K562 (cell line): ENCODE measurements around the gene C17orf78. TPM values are rescaled to one million over a fixed set of nuclear protein-coding genes. Genes with fewer than 3 reads are reported as not detected.
A peak's percentile ranks its signal among the peaks of the same experiment; 100 is the strongest.

Experiments used
- ATAC-seq: fragments of 200-7000 bp; cut with Tn5 transposase; 3 replicates; pipeline ENCODE4 v1.9.1; 2020; ENCODE audit warnings: moderate library complexity
- BruUV-seq: library from RNA; stranded (reverse); fragments of 400-500 nt; replicated peaks from 2 replicates; lab custom pipeline; 2021; lab: Mats Ljungman, UMichigan
- CTCF ChIA-PET: fragments of 300-600 bp; formaldehyde crosslinking; extraction: SDS; loops from one replicate; lab custom pipeline; 2021; ENCODE audit warnings: low intra/inter-chr PET ratio; lab: Yijun Ruan, JAX
- POLR2A ChIA-PET: fragments of 300-600, 350-650 bp; sonication (Branson Sonifier 250); formaldehyde crosslinking; extraction: SDS; loops from one replicate; lab custom pipeline; 2021; ENCODE audit warnings: antibody characterized with exemption, inconsistent platforms; lab: Yijun Ruan, JAX
- DNase-seq, 4 experiments: peaks; one replicate each; pipeline versions ENCODE4 v3.0.0 to v3.0.0-alpha.2; 2011 to 2018; ENCODE audit warnings: low spot score in 3 of 4, mixed read lengths in 3 of 4; ENCODE audit errors: extremely low read depth in 1 of 4
- FAIRE-seq: peaks from 2 replicates; lab custom pipeline; 2011; peaks lifted over from hg19 to GRCh38; lab: Jason Lieb, UNC
- H2AFZ ChIP-seq: 2 replicates; pipeline ENCODE4 v1.6.0; 2011; ENCODE audit warnings: low read depth, low read length, control low read depth, inconsistent platforms
- H3K27ac ChIP-seq: fragments of 200-600 bp; 3 replicates; pipeline ENCODE4 v1.8.0; 2011; ENCODE audit warnings: low read depth, mild to moderate bottlenecking, control low read depth, inconsistent platforms, low read length, moderate library complexity, mixed read lengths; ENCODE audit errors: extremely low read depth
- H3K27me3 ChIP-seq, 2 experiments: fragments of 300-600 bp in 1 of 2; 2 replicates in 1 of 2; 3 replicates in 1 of 2; pipeline versions ENCODE4 v1.6.0 to v1.8.0; 2011; ENCODE audit warnings: inconsistent platforms in 2 of 2, low read length in 2 of 2, mild to moderate bottlenecking in 1 of 2, mixed read lengths in 1 of 2, moderate library complexity in 1 of 2; ENCODE audit not compliant: control insufficient read depth in 2 of 2, insufficient read depth in 2 of 2
- H3K36me3 ChIP-seq: fragments of 300-600 bp; 3 replicates; pipeline ENCODE4 v1.8.0; 2011; ENCODE audit warnings: mild to moderate bottlenecking, low read length, inconsistent platforms; ENCODE audit not compliant: control insufficient read depth, insufficient read depth
- H3K4me1 ChIP-seq, 2 experiments: fragments of 200-600 bp in 1 of 2; replicated peaks in 1 of 2; 2 replicates in 1 of 2; 3 replicates in 1 of 2; pipeline versions ENCODE4 v1.5.1 to v1.8.0; 2011; ENCODE audit warnings: inconsistent platforms in 2 of 2, low read length in 2 of 2, mild to moderate bottlenecking in 1 of 2, mixed read lengths in 1 of 2, moderate library complexity in 1 of 2; ENCODE audit not compliant: control insufficient read depth in 2 of 2, insufficient read depth in 2 of 2
- H3K4me2 ChIP-seq: 2 replicates; pipeline ENCODE4 v1.6.1; 2011; ENCODE audit warnings: low read length, control low read depth, inconsistent platforms, mixed read lengths; ENCODE audit not compliant: insufficient read depth
- H3K4me3 ChIP-seq: fragments of 200-600 bp; sonication (generic), shearing (Covaris generic); 2 replicates; pipeline ENCODE4 v1.5.1; 2016; ENCODE audit warnings: control low read depth, inconsistent platforms
- H3K79me2 ChIP-seq: fragments of 200-600 bp; 3 replicates; pipeline ENCODE4 v1.8.0; 2011; ENCODE audit warnings: low read length, inconsistent platforms; ENCODE audit not compliant: control insufficient read depth, insufficient read depth
- H3K9ac ChIP-seq, 2 experiments: 2 replicates each; pipeline versions ENCODE4 v1.6.0 to v1.6.1; 2011; ENCODE audit warnings: low read depth in 2 of 2, low read length in 2 of 2, control low read depth in 1 of 2, inconsistent platforms in 1 of 2, mild to moderate bottlenecking in 1 of 2, mixed read lengths in 1 of 2; ENCODE audit not compliant: insufficient read depth in 1 of 2
- H3K9me1 ChIP-seq: one replicate; pipeline ENCODE4 v1.6.0; 2011; ENCODE audit warnings: inconsistent platforms, mild to moderate bottlenecking, low read length, moderate library complexity; ENCODE audit not compliant: control insufficient read depth, insufficient read depth
- H3K9me3 ChIP-seq: replicated peaks from 2 replicates; pipeline ENCODE4 v1.5.1; 2011; ENCODE audit warnings: low read depth, low read length, inconsistent platforms; ENCODE audit not compliant: control insufficient read depth, insufficient read depth
- H4K20me1 ChIP-seq: replicated peaks from 2 replicates; pipeline ENCODE4 v1.6.1; 2011; ENCODE audit warnings: low read length, inconsistent platforms, mixed read lengths; ENCODE audit not compliant: control insufficient read depth, insufficient read depth
- ATF3 ChIP-seq, 2 experiments: fragments of 450-650 bp in 1 of 2; sonication (generic) in 1 of 2; formaldehyde crosslinking in 1 of 2; IDR thresholded peaks in 1 of 2; conservative IDR thresholded peaks in 1 of 2; 2 replicates each; pipeline versions ENCODE4 v1.6.1 to v1.8.1; 2016 to 2023; ENCODE audit warnings: mild to moderate bottlenecking in 2 of 2, moderate library complexity in 2 of 2, inconsistent platforms in 1 of 2, missing genetic modification reagents in 1 of 2
- BCOR ChIP-seq: fragments of 450-650 bp; IDR thresholded peaks from 2 replicates; pipeline ENCODE4 v1.6.1; 2016
- CEBPB ChIP-seq: fragments of 450-650 bp; IDR thresholded peaks from 2 replicates; pipeline ENCODE4 v1.6.1; 2016; ENCODE audit warnings: missing genetic modification characterization, missing compliant biosample characterization
- CEBPG ChIP-seq, 3 experiments: fragments of 200-800 bp in 1 of 3; sonication (Bioruptor generic) in 1 of 3; sonication (generic) in 1 of 3; formaldehyde crosslinking in 1 of 3; IDR thresholded peaks in 2 of 3; conservative IDR thresholded peaks in 1 of 3; 2 replicates each; pipeline versions ENCODE4 v1.6.1 to v1.8.0; 2016 to 2022; ENCODE audit warnings: missing compliant biosample characterization in 2 of 3, missing genetic modification characterization in 2 of 3, mild to moderate bottlenecking in 1 of 3, missing genetic modification reagents in 1 of 3
- SMAD3 ChIP-seq: fragments of 450-650 bp; formaldehyde crosslinking; conservative IDR thresholded peaks from 2 replicates; pipeline ENCODE4 v1.4.0; 2020; ENCODE audit warnings: mild to moderate bottlenecking
- TCF7L2 ChIP-seq: fragments of 150-350 bp; IDR thresholded peaks from 2 replicates; pipeline ENCODE4 v1.6.1; 2016; ENCODE audit warnings: low read depth, mild to moderate bottlenecking, low read length, moderate library complexity
- ZNF668 ChIP-seq: fragments of 250-450 bp; sonication (Bioruptor Pico); IDR thresholded peaks from 2 replicates; pipeline ENCODE4 v1.8.0; 2022; ENCODE audit warnings: mild to moderate bottlenecking, inconsistent platforms
- WGBS: fragments of 100-300 bp; shearing (Covaris generic); methylation state at CpG from one replicate; pipeline ENCODE4 v1.1.6; 2016; ENCODE audit warnings: low coverage, mixed read lengths; ENCODE audit not compliant: insufficient coverage; ENCODE audit errors: missing lambda C conversion rate; 5-methylcytosine and 5-hydroxymethylcytosine counted together
- in situ Hi-C: fragments of 300-500 bp; cut with MboI; formaldehyde crosslinking; loops from 4 replicates; pipeline ENCODE4 v1.15.0; 2018; ENCODE audit warnings: inconsistent platforms, mixed read lengths
- intact Hi-C: fragments of 100-400 bp; cut with micrococcal nuclease; formaldehyde crosslinking; loops from 2 replicates; pipeline ENCODE4 v1.14.2; 2022
- polyA plus RNA-seq, 8 experiments: library from polyadenylated mRNA; depleted of rRNA in 4 of 8; stranded (reverse) in 5 of 8; unstranded in 3 of 8; fragments of >200 nt; fragmentation: Nextera tagmentation in 2 of 8; fragmentation: Illumina TruSeq in 1 of 8; extraction: Ambion mirVana in 2 of 8; extraction: Trizol in 1 of 8; gene quantifications; 2 replicates each; pipeline versions ENCODE4 v1.2.1 to v1.2.3, GENCODE V29; 2011 to 2014; ENCODE audit warnings: inconsistent platforms in 1 of 8, missing spikeins in 1 of 8
- total RNA-seq, 7 experiments: library from RNA; depleted of rRNA in 6 of 7; stranded (reverse); fragments of >200 nt in 6 of 7; fragmentation: Illumina TruSeq in 2 of 7; extraction: Trizol in 2 of 7; gene quantifications; 2 replicates each; pipeline versions ENCODE4 v1.2.1 to v1.2.3, GENCODE V29; 2011 to 2021; ENCODE audit warnings: low replicate concordance in 1 of 7

Gene C17orf78
- total and polyA plus RNA-seq, 9 of the 15 experiments (the other 6 are each of a cell fraction or from before 2014, with no cell fraction given): not detected

DNA sequence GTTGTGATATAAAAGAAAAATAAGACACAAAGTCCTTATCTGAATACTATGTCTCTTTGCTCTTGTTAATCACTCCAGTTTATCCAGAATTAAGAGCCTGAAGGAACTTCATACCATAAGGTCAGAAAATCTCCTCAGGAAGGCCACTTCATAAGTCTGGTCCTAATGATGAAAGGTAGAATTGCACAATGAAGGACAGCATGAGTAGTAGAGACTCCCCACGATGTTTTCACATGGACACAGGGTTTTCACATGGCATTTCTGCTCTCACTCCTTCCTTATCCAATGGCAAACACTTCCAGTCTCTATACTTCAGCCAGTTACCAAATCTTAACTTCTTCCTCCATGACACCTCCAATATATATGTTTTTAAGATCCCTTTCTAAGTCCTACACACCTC, 10.2 kb upstream of the C17orf78 start:
- in situ Hi-C loops: no loop called here
- Histone ChIP-seq H3K9ac (no peak overlapping the region), H3K4me1 (peaks cover 0 to 2% of the 10 kb centered on the region in 2 experiments; a peak in 4 of 5 replicates), H3K4me3 (no peak overlapping the region), H3K27me3 (no peaks in the 10 kb centered on the region), H2AFZ (peak overlapping the region; percentile 41), H3K27ac (no peak overlapping the region), H3K4me2 (no peak overlapping the region), H4K20me1 (no peaks in the 10 kb centered on the region), H3K9me1 (no peaks in the 10 kb centered on the region), H3K36me3 (no peaks in the 10 kb centered on the region), H3K9me3 (no peaks in the 10 kb centered on the region), H3K79me2 (no peaks in the 10 kb centered on the region)
- 5% methylated on average over 1 of the region's 1 CpG for WGBS
- ChIA-PET CTCF (no interaction called here), POLR2A (interaction anchor here (1.3 kb wide), 1 partner anchor 8 kb away, joined by 6 read pairs; no protein-coding TSS in a partner anchor)
- no peak; the same call in 2 of the 3 replicates for ATAC-seq
- intact Hi-C loops: loop anchor here (10.0 kb wide), 1 partner anchor 81 kb away; no protein-coding TSS in a partner anchor
- TF ChIP-seq CEBPB (tag) (peak; percentile 45; the same call in 1 of the 2 replicates), TCF7L2 (no peak)
- BruUV-seq: no TSS peak
- no peak for FAIRE-seq
- no peak for DNase-seq

DNA sequence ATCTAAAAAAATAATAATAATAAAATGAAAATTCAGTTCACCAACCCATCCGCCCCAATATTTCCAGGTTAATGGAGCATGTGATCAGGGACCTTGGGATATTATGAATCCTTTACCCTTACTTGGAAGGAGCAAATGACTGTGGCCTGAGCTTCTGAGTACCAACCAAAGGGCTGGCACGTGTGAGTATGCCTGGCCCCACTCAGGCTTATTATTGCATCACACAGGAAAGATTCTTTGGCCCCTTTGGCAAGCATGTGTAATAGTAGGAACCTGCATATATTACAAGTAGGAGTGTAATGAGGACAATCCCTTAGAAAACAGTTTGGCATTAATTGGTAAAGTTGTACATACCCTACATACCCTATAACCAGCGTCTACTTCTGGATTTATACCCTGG, 7.2 kb upstream of the C17orf78 start:
- CTCF ChIA-PET: no interaction called here

More for the DNA sequence above, 7.2 kb upstream of the C17orf78 start:
- intact Hi-C loops (loop anchor here (10.0 kb wide), 1 partner anchor 84 kb away; no protein-coding TSS in a partner anchor), in situ Hi-C loops (no loop called here)
- WGBS: 48% methylated on average over 3 of the region's 3 CpGs
- H3K4me2 ChIP-seq: no peak overlapping the region
- H2AFZ ChIP-seq: no peak overlapping the region
- POLR2A ChIA-PET: no interaction called here
- FAIRE-seq (no peak), DNase-seq (no peak), ATAC-seq (no peak)
- BruUV-seq: no TSS peak
- no peaks in the 10 kb centered on the region for H3K36me3 ChIP-seq
- no peaks in the 10 kb centered on the region for H3K9me3 ChIP-seq
- H3K27me3 ChIP-seq: no peaks in the 10 kb centered on the region
- no peak overlapping the region for H3K9ac ChIP-seq
- H4K20me1 ChIP-seq: no peaks in the 10 kb centered on the region
- no peaks in the 10 kb centered on the region for H3K79me2 ChIP-seq
- TF ChIP-seq CEBPG (CRISPR knock-in tag; IDR thresholded peaks at IDR 0.05): peak; percentile 37; the same call in 1 of the 2 replicates
- peak; percentile 55 to 56; a peak in 3 of 4 replicates for TF ChIP-seq CEBPG (tag; conservative IDR thresholded peaks at IDR 0.05 in 1 of 2, IDR thresholded peaks at IDR 0.05 in 1 of 2)
- TF ChIP-seq CEBPB (tag): peak; percentile 60
- TF ChIP-seq SMAD3 (CRISPR knock-in tag): no peak
- TF ChIP-seq ZNF668: no peak
- TF ChIP-seq BCOR: no peak
- TF ChIP-seq ATF3 (IDR thresholded peaks at IDR 0.05): peak; percentile 50
- no peak for TF ChIP-seq ATF3 (CRISPR knock-in tag; conservative IDR thresholded peaks at IDR 0.05)
- H3K4me3 ChIP-seq: no peak overlapping the region
- H3K9me1 ChIP-seq: no peaks in the 10 kb centered on the region
- peaks cover 0 to 2% of the 10 kb centered on the region in 2 experiments; a peak in 2 of 5 replicates for H3K4me1 ChIP-seq
- H3K27ac ChIP-seq: no peak overlapping the region
